Thyroid gland (tissue), 4 donors: ENCODE results near the gene ELMO1.

Experiments
- CTCF ChIP-seq, 6 experiments: fragments of 200-600 bp in 3 of 6; fragments of 450-650 bp in 3 of 6; sonication (generic) in 3 of 6; IDR thresholded peaks; one replicate each; pipeline ENCODE4 v1.5.1; 2016 to 2019; ENCODE audit warnings: antibody characterized with exemption in 6 of 6, mild to moderate bottlenecking in 2 of 6, inconsistent platforms in 1 of 6, moderate library complexity in 1 of 6
- POLR2A ChIP-seq, 2 donors: fragments of 450-650 bp; IDR thresholded peaks; one replicate each; pipeline ENCODE4 v1.6.1; 2017; ENCODE audit warnings: antibody characterized with exemption in 2 of 2, mild to moderate bottlenecking in 2 of 2, moderate library complexity in 1 of 2

GRCh38 chr7:37424995-37425394 is 23.7 kb downstream of the ELMO1 start:
- TF ChIP-seq CTCF (IDR thresholded peaks at IDR 0.05) (no peak), POLR2A (IDR thresholded peaks at IDR 0.05) (no peak)
